ENCODE data around the gene CASZ1.

GRCh38 chr1:10629091-10629815 lies 167.2 kb downstream of the CASZ1 start:
- TF ChIP-seq ZFX (IDR thresholded peaks at IDR 0.05; ENCODE audit: borderline replicate concordance) = no peak
- TF ChIP-seq CTCF (IDR thresholded peaks at IDR 0.05) = no peak
